Activated T-cell treated with anti-CD3 and anti-CD28 coated beads for 1 hour (primary cell): ENCODE measurements around the gene TAAR5.
"Not testable (repeated sequence)": the region's sequence is repeated elsewhere in the genome, so short reads cannot be mapped to it uniquely, and the experiment has no call there.

Experiments
- DNase-seq: peaks from one replicate; pipeline ENCODE4 v3.0.0-alpha.2; 2020; ENCODE audit warnings: low read depth

Gene TAAR5, protein sequence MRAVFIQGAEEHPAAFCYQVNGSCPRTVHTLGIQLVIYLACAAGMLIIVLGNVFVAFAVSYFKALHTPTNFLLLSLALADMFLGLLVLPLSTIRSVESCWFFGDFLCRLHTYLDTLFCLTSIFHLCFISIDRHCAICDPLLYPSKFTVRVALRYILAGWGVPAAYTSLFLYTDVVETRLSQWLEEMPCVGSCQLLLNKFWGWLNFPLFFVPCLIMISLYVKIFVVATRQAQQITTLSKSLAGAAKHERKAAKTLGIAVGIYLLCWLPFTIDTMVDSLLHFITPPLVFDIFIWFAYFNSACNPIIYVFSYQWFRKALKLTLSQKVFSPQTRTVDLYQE

DNA sequence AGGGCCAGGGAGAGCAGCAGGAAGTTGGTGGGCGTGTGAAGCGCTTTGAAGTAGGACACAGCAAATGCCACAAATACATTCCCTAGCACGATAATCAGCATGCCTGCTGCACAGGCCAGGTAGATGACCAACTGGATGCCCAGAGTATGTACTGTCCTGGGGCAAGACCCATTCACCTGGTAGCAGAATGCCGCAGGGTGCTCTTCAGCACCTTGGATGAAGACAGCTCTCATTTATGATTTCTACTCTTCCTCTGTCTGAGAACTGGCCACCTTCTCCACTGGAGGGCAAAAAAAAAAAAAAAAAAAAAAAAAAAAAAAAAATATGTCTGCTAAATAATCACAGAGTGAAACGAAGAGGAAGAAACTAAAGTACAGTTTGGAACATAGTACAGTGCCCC, at the start of gene TAAR5:
Gene TAAR5, minus strand, starts transcription at position 288 of the 400 bp plus-strand sequence. Its CDS starts 55 bp downstream, at position 233.
- DNase-seq: no peak

DNA sequence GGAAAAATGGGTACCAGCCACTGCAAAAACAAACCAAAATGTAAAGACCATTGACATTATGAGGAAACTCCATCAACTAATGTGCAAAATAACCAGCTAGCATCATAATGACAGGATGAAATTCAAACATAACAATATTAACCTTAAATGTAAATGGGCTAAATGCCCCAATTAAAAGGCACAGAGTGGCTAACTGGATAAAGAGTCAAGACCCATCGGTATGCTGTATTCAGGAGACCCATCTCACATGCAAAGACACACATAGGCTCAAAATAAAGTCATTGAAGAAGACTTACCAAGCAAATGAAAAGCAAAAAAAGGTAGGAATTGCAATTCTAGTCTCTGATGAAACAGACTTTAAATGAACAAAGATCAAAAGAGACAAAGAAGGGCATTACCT, 47.6 kb upstream of the TAAR5 start:
- not testable (repeated sequence) for DNase-seq

DNA sequence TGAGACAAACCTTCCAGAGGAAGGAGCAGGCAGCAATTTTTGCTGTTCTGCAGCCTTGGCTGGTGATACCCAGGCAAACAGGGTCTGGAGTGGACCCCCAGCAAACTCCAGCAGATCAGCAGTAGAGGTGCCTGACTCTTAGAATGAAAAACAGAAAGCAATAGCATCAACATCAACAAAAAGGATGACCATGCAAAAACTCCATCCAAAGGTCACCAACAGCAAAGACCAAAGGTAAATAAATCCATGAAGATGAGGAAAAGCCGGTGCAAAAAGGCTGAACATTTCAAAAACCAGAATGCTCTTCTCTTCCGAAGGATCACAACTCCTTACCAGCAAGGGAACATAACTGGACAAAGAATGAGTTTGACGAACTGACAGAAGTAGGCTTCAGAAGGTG, 46.4 kb upstream of the TAAR5 start:
- not testable (repeated sequence) for DNase-seq

DNA sequence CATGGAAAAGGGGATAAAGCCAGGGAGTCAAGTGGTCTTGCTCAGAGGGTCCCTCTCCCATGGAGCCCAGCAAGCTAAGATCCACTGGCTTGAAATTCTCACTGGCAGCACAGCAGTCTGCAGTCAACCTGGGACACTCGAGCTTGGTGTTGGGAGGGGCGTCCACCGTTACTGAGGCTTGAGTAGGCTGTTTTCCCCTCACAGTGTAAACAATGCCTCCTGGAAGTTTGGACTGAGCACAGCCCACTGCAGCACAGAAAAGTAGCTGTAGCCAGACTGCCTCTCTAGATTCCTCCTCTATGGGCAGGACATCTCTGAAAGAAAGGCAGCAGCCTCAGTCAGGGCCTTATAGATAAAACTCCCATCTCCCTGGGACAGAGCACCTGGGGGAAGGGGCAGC, 45.7 kb upstream of the TAAR5 start:
- not testable (repeated sequence) for DNase-seq

DNA sequence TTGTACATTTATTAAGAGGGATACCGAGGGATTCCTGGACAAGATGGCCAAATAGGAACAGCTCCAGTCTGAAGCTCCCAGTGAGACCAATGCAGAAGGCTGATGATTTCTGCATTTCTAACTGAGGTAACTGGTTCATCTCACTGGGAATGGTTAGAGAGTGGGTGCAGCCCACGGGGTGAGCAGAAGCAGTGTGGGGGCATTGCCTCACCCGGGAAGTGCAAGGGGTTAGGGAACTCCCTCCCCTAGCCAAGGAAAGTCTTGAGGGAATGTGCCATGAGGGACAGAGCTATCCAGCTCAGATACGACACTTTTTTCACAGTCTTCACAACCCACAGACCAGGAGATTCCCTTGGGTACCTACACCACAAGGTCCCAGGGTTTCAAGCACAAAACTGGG, 45.3 kb upstream of the TAAR5 start:
- DNase-seq: no peak

DNA sequence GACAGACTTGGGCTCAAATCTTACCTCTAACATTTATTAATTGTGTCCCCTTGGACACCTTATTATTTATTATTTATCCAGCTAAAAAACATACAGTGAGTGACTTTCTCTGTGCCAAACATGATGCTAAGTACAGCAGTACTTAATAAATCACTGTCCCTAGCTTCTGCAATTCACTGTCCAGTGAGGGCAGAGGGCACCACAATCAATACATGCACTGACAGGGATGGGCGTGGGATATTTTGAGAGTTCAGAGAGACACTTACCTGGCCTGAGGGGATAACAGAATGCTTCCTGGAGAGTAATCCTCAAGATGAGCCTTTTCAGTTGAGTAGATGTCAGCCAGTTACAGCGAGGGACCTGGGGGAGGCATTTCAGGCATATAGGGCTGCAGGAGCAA, 43.8 kb upstream of the TAAR5 start:
- DNase-seq: no peak

DNA sequence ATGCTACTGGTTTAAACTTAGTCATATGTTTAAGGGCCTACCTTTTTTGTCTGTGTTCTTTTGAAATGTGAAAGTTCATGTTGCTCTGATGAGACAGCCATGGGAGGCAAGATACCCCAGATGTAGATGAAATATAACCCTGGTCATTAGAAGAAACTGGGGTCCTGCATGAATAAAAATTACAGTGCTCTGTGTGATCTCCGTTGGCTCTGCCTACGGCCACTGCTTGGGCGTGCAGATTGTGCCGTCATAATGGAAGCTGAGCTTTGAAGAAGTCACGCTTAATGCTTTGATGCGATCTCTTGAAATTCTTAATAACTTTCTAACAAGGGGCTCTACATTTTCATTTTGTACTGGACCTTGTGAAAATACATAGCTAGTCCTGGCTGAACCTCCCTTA, 34.6 kb upstream of the TAAR5 start, which contains the start of gene TAAR2:
Gene TAAR2, minus strand, starts transcription at position 101 of the 400 bp plus-strand sequence. Its CDS starts 0 bp downstream, at position 101.
- no peak for DNase-seq

DNA sequence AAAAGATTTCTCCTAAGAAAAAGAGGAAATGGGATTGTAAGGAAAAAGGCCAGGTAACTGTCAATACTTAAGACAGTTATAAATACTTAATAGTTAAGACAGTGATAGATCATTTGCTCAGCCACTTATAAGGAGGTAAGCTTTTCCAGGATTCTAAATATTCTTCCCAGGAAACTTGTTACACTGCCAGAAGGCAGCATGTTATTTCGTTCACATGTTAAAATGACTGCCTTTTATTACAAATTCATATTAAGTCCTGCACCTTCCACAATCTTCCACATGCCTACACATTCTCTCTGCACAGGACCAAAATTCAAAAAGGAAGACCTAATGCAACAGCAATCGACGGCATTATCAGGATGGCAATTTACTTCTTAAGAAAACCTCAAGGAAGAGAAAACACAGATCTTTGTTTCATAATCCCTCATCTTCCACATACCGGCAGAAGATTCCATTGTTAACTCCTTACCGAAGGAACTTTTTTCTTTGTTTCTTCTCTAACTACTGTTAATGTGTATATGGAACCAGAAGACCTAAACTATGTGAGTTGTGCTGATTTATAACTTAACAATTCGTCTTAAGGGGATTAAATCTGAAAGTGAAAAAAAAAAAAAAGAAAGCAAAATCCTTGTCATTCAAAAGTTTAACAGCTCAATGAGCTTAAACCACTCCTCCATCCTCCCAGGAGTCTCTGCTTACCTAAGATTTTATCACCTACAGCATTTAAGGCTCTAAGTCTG, 33.7 kb upstream of the TAAR5 start:
- DNase-seq: no peak

DNA sequence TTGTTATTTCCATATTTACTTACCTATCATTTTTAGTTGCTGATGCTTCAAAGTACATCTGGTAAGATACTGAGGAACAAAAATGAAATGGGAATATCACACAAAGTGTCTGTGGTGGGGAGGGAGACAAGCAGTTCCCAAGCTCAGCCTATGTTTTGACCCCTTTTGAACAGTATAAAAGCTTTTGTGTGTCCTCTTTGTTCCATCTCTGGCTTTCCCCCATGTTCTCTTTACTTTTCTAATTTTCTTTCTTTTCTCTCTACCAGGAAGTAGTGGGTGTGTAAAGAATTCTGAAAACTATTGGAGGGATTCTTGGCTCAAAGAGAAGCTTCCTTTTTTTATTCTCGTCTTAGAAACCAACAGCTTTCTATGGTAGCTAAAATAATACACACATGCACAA, 27.1 kb upstream of the TAAR5 start:
- DNase-seq: no peak

DNA sequence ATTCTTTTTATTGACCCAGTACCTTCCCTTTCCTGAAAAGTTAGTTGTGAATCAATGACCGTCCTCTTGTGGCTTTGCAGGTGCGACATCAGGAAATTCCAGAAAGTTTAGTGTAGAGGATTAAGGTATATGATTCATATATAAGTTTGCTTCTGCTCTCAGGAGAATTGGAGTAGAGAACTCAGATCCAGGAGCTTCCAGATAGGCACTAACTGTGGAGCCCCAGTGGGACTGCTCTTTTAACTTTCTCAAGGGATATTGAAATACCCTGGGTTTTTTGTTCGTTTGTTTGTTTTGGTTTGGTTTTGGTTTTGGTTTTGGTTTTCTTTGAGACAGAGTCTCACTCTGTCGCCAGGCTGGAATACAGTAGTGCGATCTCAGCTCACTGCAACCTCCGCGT, 25.0 kb upstream of the TAAR5 start:
- DNase-seq: no peak

DNA sequence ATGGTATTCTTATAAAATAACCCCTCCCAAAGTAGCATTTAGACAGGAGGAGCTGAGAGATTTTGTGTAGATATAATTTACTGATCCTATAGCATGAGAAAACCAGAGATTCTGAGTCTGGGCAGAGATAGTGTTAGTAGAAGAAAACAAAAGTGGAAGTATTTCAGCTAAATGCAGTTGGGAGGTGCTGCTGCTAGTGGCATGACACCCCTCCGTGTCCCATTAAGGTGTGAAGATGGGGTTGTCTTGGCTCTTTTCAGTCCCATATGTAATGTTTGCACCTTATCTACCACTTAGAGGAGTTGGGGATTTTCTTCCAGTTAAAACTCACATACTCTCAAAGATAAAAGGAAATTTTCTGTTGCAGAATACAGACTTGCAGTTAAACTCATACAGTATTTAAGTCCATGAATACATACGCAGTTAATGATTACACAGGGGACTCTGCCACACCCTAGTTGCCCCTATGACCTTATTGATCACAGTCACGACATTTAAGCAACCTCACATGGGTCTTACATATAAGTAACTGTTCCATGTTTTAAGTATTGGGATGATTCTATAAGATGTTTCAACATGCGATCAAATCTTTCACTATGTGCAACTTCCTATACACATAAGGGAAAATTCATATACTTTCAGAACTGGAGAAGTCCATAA, 23.0 kb upstream of the TAAR5 start:
- no peak for DNase-seq

DNA sequence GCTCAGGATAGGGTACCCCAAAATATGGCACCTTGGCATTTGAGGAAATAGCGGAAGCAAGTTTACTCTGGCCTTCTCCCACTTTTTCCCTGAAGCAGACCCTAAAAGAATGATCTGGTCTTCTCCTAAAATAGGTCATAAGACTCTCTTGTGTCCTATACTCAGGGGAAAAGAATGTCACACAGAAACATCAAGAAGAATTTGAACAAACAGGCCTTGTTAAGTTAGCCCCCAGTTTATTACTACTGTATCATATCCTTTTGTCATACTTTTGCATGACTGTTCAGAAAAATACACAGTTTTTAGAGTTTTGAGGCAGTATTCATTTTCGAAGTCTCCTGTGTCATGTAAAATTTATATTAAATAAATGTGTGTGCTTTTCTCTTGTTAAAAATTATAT, 22.1 kb upstream of the TAAR5 start:
- DNase-seq: no peak

DNA sequence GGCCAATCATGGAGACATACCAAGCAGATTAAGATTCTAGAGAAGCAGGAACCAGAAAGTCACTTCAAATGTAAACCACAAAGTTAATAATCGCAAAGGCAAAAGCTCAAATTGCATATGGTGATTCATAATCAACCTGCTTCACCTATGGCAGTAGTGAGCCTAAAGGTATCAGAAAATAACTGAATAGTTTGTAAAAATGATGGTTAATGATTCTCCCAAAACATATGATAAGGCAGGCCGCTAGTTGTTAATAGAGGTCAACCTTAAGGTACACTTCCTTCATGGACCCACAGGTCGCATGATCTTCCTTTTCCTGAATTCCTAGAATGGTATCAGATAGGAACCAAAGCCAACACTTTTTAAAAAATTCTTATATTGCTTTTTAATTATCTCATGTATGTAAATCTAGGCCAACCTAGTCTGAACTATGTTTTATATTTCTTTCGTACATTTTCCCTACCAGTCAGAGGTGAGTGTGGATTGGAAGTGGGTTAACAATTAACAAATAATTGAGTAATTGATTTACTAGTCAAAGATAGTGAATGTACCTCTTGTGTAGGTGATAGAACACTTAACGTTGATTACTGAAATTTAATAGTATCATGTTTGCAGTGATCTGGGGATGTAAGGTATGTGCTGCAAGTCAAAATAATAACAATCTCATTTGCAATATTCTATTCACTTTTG, 18.1 kb upstream of the TAAR5 start:
- no peak for DNase-seq

DNA sequence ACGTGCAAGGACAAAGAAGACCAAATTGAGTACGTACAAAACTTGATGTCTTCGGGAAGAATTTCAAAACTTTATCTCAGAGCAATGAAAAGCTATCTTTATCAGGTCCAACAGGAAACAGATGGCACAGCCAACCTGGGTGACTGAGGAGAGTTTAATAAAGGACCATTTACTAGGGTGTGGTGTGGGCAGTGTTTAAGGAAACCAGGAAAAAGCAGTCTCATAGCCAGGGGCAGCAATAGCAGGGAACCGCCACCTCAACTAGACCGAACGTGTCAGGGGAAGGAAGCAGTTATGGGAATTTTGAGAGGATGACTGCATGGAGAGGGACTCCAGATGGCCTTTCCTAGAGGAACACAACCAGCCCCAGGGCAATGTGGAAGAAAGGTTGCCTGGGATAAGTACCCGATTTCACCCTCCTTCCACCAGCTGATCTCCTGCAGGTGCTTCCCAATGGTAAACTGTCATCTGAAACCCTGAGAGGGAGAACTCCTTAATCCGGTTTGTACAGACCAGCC, 15.2 kb upstream of the TAAR5 start:
- no peak for DNase-seq

DNA sequence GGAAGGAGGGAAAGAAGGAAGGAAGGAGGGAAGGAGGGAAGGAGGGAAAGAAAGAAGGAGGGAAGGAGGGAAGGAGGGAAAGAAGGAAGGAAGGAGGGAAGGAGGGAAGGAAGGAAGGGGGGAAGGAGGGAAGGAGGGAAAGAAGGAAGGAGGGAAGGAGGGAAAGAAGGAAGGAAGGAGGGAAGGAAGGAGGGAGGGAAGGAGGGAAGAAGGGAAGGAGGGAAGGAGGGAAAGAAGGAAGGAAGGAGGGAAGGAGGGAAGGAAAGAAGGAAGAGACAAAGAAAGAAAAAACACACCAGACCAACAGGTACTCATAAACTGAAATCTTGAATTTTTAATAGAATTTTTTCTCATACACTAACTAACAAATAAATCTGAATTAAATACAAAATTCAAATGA, 11.4 kb upstream of the TAAR5 start:
- DNase-seq: not testable (repeated sequence)

DNA sequence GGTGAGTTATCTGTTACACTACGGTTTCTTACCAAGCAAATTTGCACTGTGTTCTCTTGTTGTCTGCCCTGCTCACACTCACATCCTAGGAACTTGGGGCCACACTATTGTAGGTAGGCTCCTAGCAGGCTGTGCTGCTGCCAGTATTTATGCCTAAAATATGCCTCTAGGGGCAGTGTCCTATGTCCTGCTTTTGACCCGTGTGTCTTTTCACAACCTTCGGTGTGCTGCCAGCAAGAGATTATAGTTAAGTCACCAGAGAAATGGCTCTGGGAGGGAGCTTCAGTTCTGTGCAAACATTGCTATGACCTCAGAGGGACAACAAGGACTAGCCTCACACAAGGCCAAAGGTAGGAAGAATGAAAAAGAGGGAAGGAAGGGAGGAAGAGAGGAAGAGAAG, 8.9 kb upstream of the TAAR5 start:
- DNase-seq: no peak

DNA sequence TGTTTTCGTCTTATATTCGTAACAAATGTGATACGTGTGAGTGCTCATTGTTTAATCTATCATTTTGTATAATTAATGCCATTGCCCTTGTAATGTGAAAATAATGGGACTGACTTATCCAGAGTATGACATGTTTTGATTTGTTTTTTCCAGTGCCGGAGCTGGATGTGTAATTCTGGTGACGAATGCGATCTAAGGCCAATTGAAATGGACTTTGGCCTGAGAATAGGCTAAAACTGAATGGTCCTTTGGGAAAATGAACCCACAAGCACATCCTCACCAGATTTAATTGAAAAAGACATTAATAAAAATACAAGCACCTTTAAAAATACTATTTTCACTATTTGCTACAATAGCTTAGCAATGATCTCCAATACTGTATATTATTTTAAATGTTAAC, 6.7 kb upstream of the TAAR5 start:
- DNase-seq: no peak

DNA sequence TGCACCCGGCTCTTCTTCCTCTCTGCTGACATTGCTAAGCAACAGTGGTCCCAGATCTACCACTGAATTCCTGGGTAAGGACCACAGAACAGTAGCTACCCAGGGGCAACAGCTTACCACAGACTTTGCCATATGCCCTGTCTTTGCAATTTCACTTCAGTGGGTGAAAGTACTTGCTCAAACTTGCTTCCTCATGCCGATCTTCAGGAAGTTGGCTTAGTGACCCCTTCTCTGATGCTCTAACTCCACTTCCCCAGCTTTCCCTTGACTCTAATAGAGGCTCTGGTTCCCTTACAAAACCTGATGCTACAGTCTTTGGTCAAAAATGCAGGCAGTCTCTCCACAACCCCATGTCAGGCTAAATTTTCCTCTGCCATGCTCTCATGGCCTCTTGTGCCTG, 3.3 kb upstream of the TAAR5 start:
- no peak for DNase-seq

DNA sequence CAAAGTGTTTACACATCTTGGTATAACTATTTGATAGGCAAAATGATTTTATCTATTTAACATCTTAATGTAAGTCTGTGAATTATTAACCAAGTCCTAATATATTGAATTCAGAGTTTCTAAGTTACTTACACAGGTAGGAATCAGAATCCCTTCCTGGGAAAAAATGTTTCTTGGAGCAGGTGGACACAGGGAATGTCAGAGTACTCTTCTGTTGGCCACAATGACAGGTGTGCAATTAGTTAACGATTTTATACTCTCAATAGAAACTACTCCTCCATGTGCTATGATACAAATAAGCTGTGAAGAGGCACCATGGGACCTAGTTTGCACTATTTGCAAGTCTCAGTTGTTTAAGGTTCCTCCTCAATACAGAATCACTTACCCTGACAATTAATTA, 821 bp upstream of the TAAR5 start:
- no peak for DNase-seq

DNA sequence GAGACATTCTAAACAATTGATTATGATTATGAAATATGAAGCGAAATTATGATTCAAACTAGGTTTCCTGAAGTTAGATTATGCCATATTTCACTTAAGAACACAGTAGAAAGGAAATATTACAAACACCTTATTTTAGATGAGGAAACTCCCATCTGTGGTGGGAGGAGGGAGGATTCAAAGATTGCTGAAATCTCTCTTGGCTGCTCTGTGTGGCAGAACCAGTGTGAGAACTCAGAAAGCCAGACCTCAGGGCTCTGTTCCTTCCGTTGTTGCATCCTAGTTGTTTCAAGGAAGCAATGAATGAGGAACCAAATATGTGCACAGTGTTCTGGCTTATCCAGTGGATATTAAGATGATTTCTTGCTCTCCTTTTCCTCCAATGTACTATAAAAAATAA, 2.1 kb downstream of the TAAR5 start:
- no peak for DNase-seq

DNA sequence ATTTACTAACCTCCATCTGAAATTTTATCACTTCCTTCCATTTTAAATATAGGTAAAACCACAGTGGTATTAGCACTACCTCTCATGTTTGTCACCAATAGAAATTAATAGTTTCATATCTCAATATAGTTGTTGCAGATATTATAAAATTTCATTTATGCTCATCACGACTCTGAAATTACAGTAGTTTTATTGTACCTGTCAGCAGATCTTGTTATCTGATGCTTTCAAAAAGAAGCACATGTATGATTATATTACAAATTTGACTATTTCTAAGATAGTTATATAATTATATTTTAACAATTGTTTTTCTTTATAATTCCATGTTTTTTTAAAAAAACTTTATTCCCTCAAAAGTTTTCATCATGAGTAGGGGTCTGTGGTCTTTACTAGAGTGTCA, 4.8 kb downstream of the TAAR5 start:
- DNase-seq: no peak

DNA sequence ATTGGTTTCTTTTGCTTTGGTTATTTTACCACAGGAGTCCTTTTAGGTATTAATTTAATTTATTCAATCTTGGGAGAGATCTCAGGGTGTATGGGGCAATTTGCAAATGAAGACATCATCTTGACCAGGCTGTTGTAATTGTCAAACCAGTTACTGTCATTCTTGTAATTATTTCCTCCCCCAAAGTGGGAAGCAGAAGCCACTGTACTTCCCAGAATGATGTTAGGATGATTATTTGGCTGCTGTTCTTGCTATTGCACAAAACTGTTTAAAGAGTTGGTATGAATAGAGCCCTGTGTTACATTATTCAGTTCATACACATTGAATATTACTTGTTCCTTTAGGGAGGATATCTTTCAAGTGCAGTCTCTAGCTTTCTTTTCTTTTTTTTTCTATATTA, 17.8 kb downstream of the TAAR5 start:
- no peak for DNase-seq
